Hepatic stellate cell (primary cell): Measurements from ENCODE around the gene RAPGEF2.

Experiments
- DNase-seq: peaks from one replicate; pipeline ENCODE4 v3.0.0; 2011; ENCODE audit warnings: low spot score

The RAPGEF2 gene

GRCh38 chr4:159280442-159281172 is 177.7 kb downstream of the RAPGEF2 start:
- no peak for DNase-seq

- no peak for DNase-seq
Observed at GRCh38 chr4:159281771-159282170, 178.9 kb downstream of the RAPGEF2 start.

- no peak for DNase-seq
Observed at GRCh38 chr4:159282329-159282728, 179.4 kb downstream of the RAPGEF2 start.

GRCh38 chr4:159282944-159283343 is 180.1 kb downstream of the RAPGEF2 start:
- DNase-seq: no peak

GRCh38 chr4:159283696-159284095 is 180.8 kb downstream of the RAPGEF2 start:
- DNase-seq: peak; percentile 34

GRCh38 chr4:159284113-159284512 is 181.2 kb downstream of the RAPGEF2 start:
- DNase-seq: no peak

GRCh38 chr4:159284733-159285132 is 181.9 kb downstream of the RAPGEF2 start:
- DNase-seq: no peak

GRCh38 chr4:159287767-159288166 is 184.9 kb downstream of the RAPGEF2 start:
- DNase-seq: no peak

- no peak for DNase-seq
Observed at GRCh38 chr4:159289682-159290081, 186.8 kb downstream of the RAPGEF2 start.

GRCh38 chr4:159290321-159291030 is 187.6 kb downstream of the RAPGEF2 start:
- DNase-seq: no peak

GRCh38 chr4:159291176-159291575 is 188.3 kb downstream of the RAPGEF2 start:
- no peak for DNase-seq

GRCh38 chr4:159292137-159292896 is 189.4 kb downstream of the RAPGEF2 start:
- no peak for DNase-seq

- DNase-seq: no peak
Observed at GRCh38 chr4:159293811-159294515, 191.1 kb downstream of the RAPGEF2 start.

- no peak for DNase-seq
Observed at GRCh38 chr4:159296061-159296460, 193.2 kb downstream of the RAPGEF2 start.

- no peak for DNase-seq
Observed at GRCh38 chr4:159297091-159297490, 194.2 kb downstream of the RAPGEF2 start.

GRCh38 chr4:159298502-159298901 is 195.6 kb downstream of the RAPGEF2 start:
- DNase-seq: no peak

- DNase-seq: no peak
Observed at GRCh38 chr4:159303435-159303834, 200.6 kb downstream of the RAPGEF2 start.

- no peak for DNase-seq
Observed at GRCh38 chr4:159305129-159305528, 202.2 kb downstream of the RAPGEF2 start.

- no peak for DNase-seq
Observed at GRCh38 chr4:159307929-159308328, 205.1 kb downstream of the RAPGEF2 start.

GRCh38 chr4:159308566-159309340 is 205.9 kb downstream of the RAPGEF2 start:
- DNase-seq: peak; percentile 14

- DNase-seq: no peak
Observed at GRCh38 chr4:159312236-159312635, 209.4 kb downstream of the RAPGEF2 start.
